H1 (cell line): Measurements from ENCODE around the gene AGT. TPM values are rescaled to one million over a fixed set of nuclear protein-coding genes. Genes with fewer than 3 reads are reported as not detected.

ENCODE experiments used
- ATF2 ChIP-seq: IDR thresholded peaks from 2 replicates; pipeline ENCODE4 v1.6.1; 2012; ENCODE audit warnings: low read length, inconsistent platforms
- CHD1 ChIP-seq: IDR thresholded peaks from 2 replicates; pipeline ENCODE4 v1.6.1; 2012; ENCODE audit warnings: low read depth, low read length, improper control_type of control experiment
- FOSL1 ChIP-seq: IDR thresholded peaks from 2 replicates; pipeline ENCODE4 v1.6.1; 2011; ENCODE audit warnings: mild to moderate bottlenecking, low read depth, low read length, moderate library complexity; ENCODE audit not compliant: insufficient read depth
- KDM4A ChIP-seq: IDR thresholded peaks from one replicate; pipeline ENCODE4 v1.7.1; 2012; ENCODE audit warnings: low read depth, mild to moderate bottlenecking, moderate library complexity, low read length, inconsistent platforms; ENCODE audit not compliant: severe bottlenecking
- MAFK ChIP-seq: IDR thresholded peaks from 2 replicates; pipeline ENCODE4 v1.6.1; 2012; ENCODE audit warnings: low read depth, mild to moderate bottlenecking, improper control_type of control experiment, low read length
- NANOG ChIP-seq: IDR thresholded peaks from 2 replicates; pipeline ENCODE4 v1.6.1; 2011; ENCODE audit warnings: low read length, low read depth, mild to moderate bottlenecking, inconsistent platforms; ENCODE audit not compliant: insufficient read depth, poor library complexity, severe bottlenecking
- RBBP5 ChIP-seq: IDR thresholded peaks from 2 replicates; pipeline ENCODE4 v1.7.1; 2012; ENCODE audit warnings: low read depth, mild to moderate bottlenecking, inconsistent platforms, low read length, moderate library complexity, borderline replicate concordance
- SAP30 ChIP-seq: fragments of 300-600 bp; sonication (generic); IDR thresholded peaks from 2 replicates; pipeline ENCODE4 v1.7.1; 2012; ENCODE audit warnings: low read length, moderate library complexity, mild to moderate bottlenecking, inconsistent platforms; ENCODE audit not compliant: insufficient read depth, insufficient replicate concordance
- SP4 ChIP-seq: IDR thresholded peaks from 2 replicates; pipeline ENCODE4 v1.6.1; 2012; ENCODE audit warnings: low read length, inconsistent platforms
- TBP ChIP-seq: IDR thresholded peaks from 2 replicates; pipeline ENCODE4 v1.6.1; 2011; ENCODE audit warnings: low read depth, low read length, improper control_type of control experiment
- polyA plus RNA-seq, 7 experiments: library from polyadenylated mRNA; depleted of rRNA in 3 of 7; stranded (reverse) in 5 of 7; unstranded in 2 of 7; fragments of >200 nt in 5 of 7; fragments of 200-250 nt in 2 of 7; gene quantifications; 1 replicate in 5 of 7; 2 replicates in 1 of 7; 4 replicates in 1 of 7; pipeline versions ENCODE4 v1.2.1 to v1.2.3, GENCODE V29; 2011 to 2013; ENCODE audit warnings: missing spikeins in 2 of 7, mixed read lengths in 2 of 7
- total RNA-seq: library from RNA; stranded (reverse); fragmentation: NEBNext Ultra II Directional; extraction: Animal tissue kit (Norgen Biotek cat#: 25700); gene quantifications from 2 replicates; pipeline ENCODE4 v1.2.1, GENCODE V29; 2021

Gene AGT
- total and polyA plus RNA-seq, 2 of the 8 experiments (the other 6 are each of a cell fraction or from before 2014, with no cell fraction given), result 0.20 TPM; not detected in 1

GRCh38 chr1:230706887-230707731, 6.8 kb downstream of the AGT start (continued):
- no peak for TF ChIP-seq RBBP5
- TF ChIP-seq SP4, result no peak
- no peak for TF ChIP-seq SAP30
- TF ChIP-seq MAFK, result no peak
- no peak for TF ChIP-seq ATF2
- TF ChIP-seq CHD1, result no peak
- no peak for TF ChIP-seq NANOG
- TF ChIP-seq FOSL1, result no peak
- TF ChIP-seq TBP, result no peak
- no peak for TF ChIP-seq KDM4A
